Transverse colon (tissue), 3 donors: ENCODE results near the gene BDKRB1.

ENCODE experiments used
- EP300 ChIP-seq: sonication (generic); formaldehyde crosslinking; IDR thresholded peaks from one replicate; pipeline ENCODE4 v1.6.1; 2017; ENCODE audit warnings: antibody characterized with exemption, low read depth
- POLR2A ChIP-seq: fragments of 450-650 bp; IDR thresholded peaks from one replicate; pipeline ENCODE4 v1.6.1; 2016; ENCODE audit warnings: antibody characterized with exemption, mild to moderate bottlenecking, moderate library complexity
- TF ChIP-seq, protein P1 (sequence below), 5 experiments: fragments of 200-600 bp in 3 of 5; fragments of 450-650 bp in 2 of 5; sonication (generic) in 3 of 5; IDR thresholded peaks; 1 replicate in 2 of 5; 2 replicates in 3 of 5; pipeline ENCODE4 v1.5.1; 2016 to 2017; ENCODE audit warnings: antibody characterized with exemption in 5 of 5, inconsistent platforms in 3 of 5, mild to moderate bottlenecking in 2 of 5, moderate library complexity in 1 of 5

DNA sequence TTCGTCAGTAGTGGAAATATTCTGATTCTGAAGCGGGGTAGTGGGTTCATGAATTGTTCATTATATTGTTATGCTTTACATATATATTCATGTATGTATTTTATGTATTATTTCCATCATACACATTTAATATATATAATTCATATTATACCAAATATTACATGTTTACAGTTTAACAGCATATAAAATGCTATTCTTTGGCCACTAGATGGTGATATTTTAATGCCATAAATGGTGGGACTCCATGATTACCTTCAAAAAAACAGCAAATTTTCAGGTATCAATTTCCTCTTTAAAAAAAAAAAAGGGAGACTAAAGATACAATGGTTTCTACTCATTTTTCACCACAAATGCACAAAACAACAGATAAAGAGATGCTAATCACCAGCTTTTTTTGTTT is 41.0 kb downstream of the BDKRB1 start:
- TF ChIP-seq, protein P1, sequence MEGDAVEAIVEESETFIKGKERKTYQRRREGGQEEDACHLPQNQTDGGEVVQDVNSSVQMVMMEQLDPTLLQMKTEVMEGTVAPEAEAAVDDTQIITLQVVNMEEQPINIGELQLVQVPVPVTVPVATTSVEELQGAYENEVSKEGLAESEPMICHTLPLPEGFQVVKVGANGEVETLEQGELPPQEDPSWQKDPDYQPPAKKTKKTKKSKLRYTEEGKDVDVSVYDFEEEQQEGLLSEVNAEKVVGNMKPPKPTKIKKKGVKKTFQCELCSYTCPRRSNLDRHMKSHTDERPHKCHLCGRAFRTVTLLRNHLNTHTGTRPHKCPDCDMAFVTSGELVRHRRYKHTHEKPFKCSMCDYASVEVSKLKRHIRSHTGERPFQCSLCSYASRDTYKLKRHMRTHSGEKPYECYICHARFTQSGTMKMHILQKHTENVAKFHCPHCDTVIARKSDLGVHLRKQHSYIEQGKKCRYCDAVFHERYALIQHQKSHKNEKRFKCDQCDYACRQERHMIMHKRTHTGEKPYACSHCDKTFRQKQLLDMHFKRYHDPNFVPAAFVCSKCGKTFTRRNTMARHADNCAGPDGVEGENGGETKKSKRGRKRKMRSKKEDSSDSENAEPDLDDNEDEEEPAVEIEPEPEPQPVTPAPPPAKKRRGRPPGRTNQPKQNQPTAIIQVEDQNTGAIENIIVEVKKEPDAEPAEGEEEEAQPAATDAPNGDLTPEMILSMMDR (IDR thresholded peaks at IDR 0.05): peak; percentile 50 to 68 (median 56)
- TF ChIP-seq POLR2A (no peak), EP300 (no peak)
